ENCODE results near the gene DNER. TPM values are rescaled to one million over a fixed set of nuclear protein-coding genes. Genes with fewer than 3 reads are reported as not detected.

DNER gene
- total RNA-seq, 1 experiment from 2014 or later: 0.28 TPM

- H3K79me2 ChIP-seq (ENCODE audit: low read depth): no peaks in the 10 kb centered on the region
- no peaks in the 10 kb centered on the region for H4K20me1 ChIP-seq (ENCODE audit: insufficient read depth)
- no peak overlapping the region for H3K4me2 ChIP-seq
- no peak overlapping the region for H3K4me3 ChIP-seq
- H3K9me3 ChIP-seq (ENCODE audit: insufficient read depth, low read depth): no peaks in the 10 kb centered on the region
- POLR2A ChIA-PET (ENCODE audit: unreplicated experiment): no interaction called here
- TF ChIP-seq EZH2 (IDR thresholded peaks at IDR 0.05; ENCODE audit: low read depth): no peak
- TF ChIP-seq CTCF (conservative IDR thresholded peaks at IDR 0.05): no peak
- H3K27ac ChIP-seq: no peak overlapping the region
- H3K27me3 ChIP-seq (ENCODE audit: insufficient read depth, low read depth): no peaks in the 10 kb centered on the region
- H2AFZ ChIP-seq: no peak overlapping the region
- H3F3A ChIP-seq (ENCODE audit: insufficient read depth, low read depth): peaks cover 15% of the 10 kb centered on the region
- BruUV-seq (replicated peaks): no TSS peak
- H3K4me1 ChIP-seq (replicated peaks; ENCODE audit: insufficient read depth): peaks cover 17% of the 10 kb centered on the region
- H3K36me3 ChIP-seq (ENCODE audit: low read depth): no peaks in the 10 kb centered on the region
- CTCF ChIA-PET: no interaction called here
- intact Hi-C loops (cut with micrococcal nuclease; ENCODE audit: unreplicated experiment): no loop called here
- no peaks in the 10 kb centered on the region for H3K9me2 ChIP-seq (ENCODE audit: insufficient read depth)
- no peak for DNase-seq
These were observed 228.5 kb downstream of the DNER start for GRCh38 chr2:229485857-229486256.

- no peaks in the 10 kb centered on the region for H3K36me3 ChIP-seq (ENCODE audit: low read depth)
- TF ChIP-seq CTCF (conservative IDR thresholded peaks at IDR 0.05) (no peak), EZH2 (IDR thresholded peaks at IDR 0.05; ENCODE audit: low read depth) (no peak)
- intact Hi-C loops (cut with micrococcal nuclease; ENCODE audit: unreplicated experiment): no loop called here
- no peak overlapping the region for H3K4me3 ChIP-seq
- ChIA-PET CTCF (no interaction called here), POLR2A (ENCODE audit: unreplicated experiment) (interaction anchor here (0.6 kb wide), 1 partner anchor 119 kb away, joined by 9 read pairs; no protein-coding TSS in a partner anchor)
- no peaks in the 10 kb centered on the region for H3K9me2 ChIP-seq (ENCODE audit: insufficient read depth)
- H3K4me1 ChIP-seq (replicated peaks; ENCODE audit: insufficient read depth): no peaks in the 10 kb centered on the region
- H3K79me2 ChIP-seq (ENCODE audit: low read depth): no peaks in the 10 kb centered on the region
- no peak overlapping the region for H3K27ac ChIP-seq
- no peak overlapping the region for H3K4me2 ChIP-seq
- H3K9me3 ChIP-seq (ENCODE audit: insufficient read depth, low read depth): no peaks in the 10 kb centered on the region
- no peaks in the 10 kb centered on the region for H3K27me3 ChIP-seq (ENCODE audit: insufficient read depth, low read depth)
- no peak for DNase-seq
- H4K20me1 ChIP-seq (ENCODE audit: insufficient read depth): no peaks in the 10 kb centered on the region
- no peak overlapping the region for H2AFZ ChIP-seq
- no peaks in the 10 kb centered on the region for H3F3A ChIP-seq (ENCODE audit: insufficient read depth, low read depth)
- BruUV-seq (replicated peaks): no TSS peak
These were observed 237.0 kb downstream of the DNER start for GRCh38 chr2:229477269-229477755.

GRCh38 chr2:229475778-229476177 is 238.6 kb downstream of the DNER start:
- Histone ChIP-seq H4K20me1 (ENCODE audit: insufficient read depth) (no peaks in the 10 kb centered on the region), H3K79me2 (ENCODE audit: low read depth) (no peaks in the 10 kb centered on the region), H3F3A (ENCODE audit: insufficient read depth, low read depth) (no peaks in the 10 kb centered on the region), H3K4me3 (no peak overlapping the region), H3K9me2 (ENCODE audit: insufficient read depth) (no peaks in the 10 kb centered on the region), H3K4me2 (no peak overlapping the region), H3K4me1 (replicated peaks; ENCODE audit: insufficient read depth) (no peaks in the 10 kb centered on the region), H3K27me3 (ENCODE audit: insufficient read depth, low read depth) (no peaks in the 10 kb centered on the region), H3K36me3 (ENCODE audit: low read depth) (no peaks in the 10 kb centered on the region), H3K27ac (no peak overlapping the region), H2AFZ (no peak overlapping the region), H3K9me3 (ENCODE audit: insufficient read depth, low read depth) (no peaks in the 10 kb centered on the region)
- no peak for DNase-seq
- ChIA-PET POLR2A (ENCODE audit: unreplicated experiment) (no interaction called here), CTCF (no interaction called here)
- BruUV-seq (replicated peaks): no TSS peak
- intact Hi-C loops (cut with micrococcal nuclease; ENCODE audit: unreplicated experiment): no loop called here
- TF ChIP-seq EZH2 (IDR thresholded peaks at IDR 0.05; ENCODE audit: low read depth): no peak
- TF ChIP-seq CTCF (conservative IDR thresholded peaks at IDR 0.05): no peak
